GM18909 (cell line): Measurements from ENCODE around the gene CCDC93.
A peak's percentile ranks its signal among the peaks of the same experiment; 100 is the strongest.

Experiments
- ATAC-seq: cut with Tn5 transposase; IDR thresholded peaks from one replicate; pipeline ENCODE4 v1.9.1; 2021; ENCODE audit warnings: mild to moderate bottlenecking; ENCODE audit not compliant: unreplicated experiment, poor library complexity

The CCDC93 gene, protein sequence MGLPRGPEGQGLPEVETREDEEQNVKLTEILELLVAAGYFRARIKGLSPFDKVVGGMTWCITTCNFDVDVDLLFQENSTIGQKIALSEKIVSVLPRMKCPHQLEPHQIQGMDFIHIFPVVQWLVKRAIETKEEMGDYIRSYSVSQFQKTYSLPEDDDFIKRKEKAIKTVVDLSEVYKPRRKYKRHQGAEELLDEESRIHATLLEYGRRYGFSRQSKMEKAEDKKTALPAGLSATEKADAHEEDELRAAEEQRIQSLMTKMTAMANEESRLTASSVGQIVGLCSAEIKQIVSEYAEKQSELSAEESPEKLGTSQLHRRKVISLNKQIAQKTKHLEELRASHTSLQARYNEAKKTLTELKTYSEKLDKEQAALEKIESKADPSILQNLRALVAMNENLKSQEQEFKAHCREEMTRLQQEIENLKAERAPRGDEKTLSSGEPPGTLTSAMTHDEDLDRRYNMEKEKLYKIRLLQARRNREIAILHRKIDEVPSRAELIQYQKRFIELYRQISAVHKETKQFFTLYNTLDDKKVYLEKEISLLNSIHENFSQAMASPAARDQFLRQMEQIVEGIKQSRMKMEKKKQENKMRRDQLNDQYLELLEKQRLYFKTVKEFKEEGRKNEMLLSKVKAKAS

DNA sequence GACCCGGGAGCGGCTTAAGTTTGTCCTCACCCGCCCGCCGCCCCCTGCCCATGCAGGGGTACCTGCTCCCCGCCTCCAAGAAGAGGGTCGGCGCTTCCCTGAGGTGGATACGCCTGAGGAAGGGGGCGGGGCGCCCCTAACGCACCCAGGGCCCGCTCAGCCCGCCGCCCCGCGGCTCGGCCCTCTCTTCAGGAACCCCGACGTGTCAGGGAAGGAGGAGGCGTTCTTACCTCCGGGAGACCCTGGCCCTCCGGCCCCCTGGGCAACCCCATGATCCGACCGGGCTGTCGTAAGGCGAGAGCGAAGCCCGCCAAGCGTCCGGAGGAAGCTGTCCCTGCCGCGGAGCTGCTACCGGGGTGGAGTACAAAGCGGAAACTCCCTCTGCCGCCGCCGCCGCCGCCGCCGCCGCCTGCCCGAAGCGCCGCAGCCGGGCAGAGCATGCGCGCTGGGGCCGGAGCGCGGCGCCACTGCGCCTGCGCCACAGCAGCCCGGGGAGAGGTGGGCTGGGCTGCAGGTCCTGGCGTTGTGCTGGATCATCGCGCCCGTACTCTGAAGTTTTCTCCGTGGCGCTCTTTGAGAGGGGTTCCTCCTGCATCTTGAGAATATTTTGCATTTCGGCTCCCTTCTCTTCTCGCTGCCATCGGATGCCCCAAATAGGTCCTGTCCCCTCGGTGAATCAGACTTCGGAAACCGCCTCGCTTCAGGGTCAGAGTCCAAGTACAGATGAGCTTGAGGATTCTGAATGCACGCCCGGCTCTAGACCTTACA lies at the start of gene CCDC93:
CCDC93 (minus strand) TSS at position 347 of the 768 bp plus-strand sequence; CDS start at position 272, 75 bp downstream.
- peak; percentile 91 for ATAC-seq

- ATAC-seq: no peak
These were observed 48.8 kb upstream of the CCDC93 start for GRCh38 chr2:118062669-118063068.

DNA sequence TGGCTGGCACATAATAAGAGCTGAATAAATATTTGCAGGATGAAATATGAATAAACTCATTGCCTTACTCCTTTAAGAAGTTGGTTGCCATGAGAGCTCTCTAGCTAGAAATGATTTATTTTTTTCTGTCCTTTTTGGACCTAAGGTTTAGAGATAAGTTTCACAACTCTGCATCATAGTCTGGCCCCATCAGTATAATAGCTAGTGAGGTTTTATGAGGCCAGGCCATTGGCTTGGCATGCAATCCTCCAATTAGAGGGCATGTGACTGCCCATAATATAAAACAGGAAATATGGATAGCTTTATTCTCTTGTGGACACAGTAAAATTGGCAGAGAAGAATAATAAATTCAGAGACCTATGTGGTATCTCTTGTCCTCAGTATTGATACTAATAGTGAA lies 48.2 kb upstream of the CCDC93 start:
- no peak for ATAC-seq

DNA sequence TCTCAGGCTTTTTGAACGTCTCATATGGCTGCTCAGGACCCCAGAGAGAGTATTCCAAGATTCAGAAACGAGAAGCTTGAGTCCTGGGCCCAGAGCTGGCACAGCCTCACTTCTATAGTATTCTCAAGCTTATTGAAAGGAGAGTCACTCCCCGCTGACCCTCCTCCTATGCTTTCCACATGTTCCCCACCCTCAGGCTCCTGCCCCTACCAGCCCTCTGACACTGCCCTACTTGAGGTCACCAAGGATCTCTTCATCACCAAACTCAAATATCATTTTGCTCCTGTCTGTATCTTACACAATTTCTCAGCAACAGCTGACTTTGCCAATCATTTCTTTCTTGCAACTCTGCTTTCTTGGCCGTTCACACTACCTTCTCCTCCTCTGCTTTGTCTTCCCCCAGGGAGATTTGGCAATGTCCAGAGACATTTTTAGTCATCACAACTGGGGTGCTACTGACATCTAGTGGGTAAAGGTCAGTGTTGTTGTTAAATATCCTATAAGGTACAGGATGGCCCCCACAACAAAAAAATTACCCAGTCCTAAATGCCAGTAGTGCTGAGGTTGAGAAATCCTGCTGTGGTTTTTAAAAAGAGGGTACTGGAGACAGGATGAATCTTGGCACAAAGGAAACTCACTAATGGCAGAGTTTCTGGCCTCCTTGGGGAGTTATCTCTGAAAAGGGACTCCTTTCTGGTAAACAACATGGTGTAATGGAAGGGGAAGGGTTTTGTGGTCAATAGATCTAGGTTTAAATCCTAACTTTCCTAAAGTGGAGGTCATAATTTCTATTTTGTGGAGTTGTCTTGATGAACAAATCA lies 47.5 kb upstream of the CCDC93 start:
- peak; percentile 86 for ATAC-seq

DNA sequence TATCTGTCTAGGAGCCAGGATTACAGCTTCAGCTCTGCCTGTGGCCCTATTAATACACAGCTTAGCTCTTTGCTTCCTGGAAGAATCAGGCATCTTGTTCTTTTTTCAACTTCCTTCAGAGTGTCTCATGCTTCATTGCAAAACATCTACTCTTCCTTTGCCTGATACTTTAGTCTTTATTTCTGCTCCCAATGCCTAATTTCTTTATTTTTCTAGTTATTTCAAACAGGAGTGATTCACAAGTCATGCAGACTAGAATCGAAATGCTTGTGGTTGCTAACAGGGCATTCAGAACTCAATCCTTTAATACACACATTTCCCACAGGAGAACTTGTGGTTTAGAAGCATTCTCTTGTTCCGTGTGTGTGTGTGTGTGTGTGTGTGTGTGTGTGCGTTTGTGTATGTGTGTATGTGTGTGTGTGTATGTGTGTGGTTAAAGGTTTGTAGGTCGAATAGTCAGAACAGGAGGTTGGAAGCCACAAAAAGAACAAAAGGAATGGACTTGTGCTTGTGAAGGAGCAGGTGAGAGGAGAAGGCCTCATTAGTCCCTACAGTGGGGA lies 46.1 kb upstream of the CCDC93 start:
- ATAC-seq: no peak

DNA sequence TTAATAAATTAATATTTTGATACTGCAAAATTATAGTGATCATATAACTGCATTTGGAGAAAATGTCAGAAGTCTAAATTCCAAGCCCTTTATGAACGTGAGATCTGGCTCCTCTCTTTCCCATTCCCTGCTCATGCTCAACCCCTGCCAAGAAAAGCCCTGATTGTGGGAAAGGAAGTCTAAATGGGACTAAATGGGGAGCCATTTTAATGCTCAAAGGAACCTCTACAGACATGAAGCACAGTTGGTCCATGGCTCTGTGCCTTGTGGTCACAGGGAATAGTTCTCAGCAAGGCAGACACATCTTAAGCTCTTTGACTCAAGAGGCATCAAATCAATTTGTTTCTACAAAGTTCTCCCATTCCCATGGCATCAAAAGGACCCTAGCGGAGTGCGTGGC lies 45.1 kb upstream of the CCDC93 start:
- ATAC-seq: no peak

DNA sequence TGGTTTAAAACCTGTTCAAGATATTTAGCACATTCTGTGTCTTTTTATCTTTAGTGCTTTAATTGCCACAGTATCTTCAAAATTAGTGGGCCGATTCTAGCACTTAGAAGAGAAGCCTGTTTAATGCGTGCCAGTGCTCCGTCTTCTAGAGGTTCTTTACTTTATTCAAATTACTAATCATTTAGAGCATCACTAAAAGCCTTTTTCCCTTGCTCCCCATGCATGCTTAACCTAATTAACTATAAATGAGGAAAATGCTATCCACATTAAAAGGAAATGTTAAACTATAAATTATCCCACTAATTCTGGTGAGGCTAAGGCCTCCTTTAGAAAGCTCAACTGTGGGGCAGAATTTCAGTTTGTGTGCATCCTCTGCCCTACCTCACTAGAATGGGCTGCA lies 42.9 kb upstream of the CCDC93 start:
- no peak for ATAC-seq

DNA sequence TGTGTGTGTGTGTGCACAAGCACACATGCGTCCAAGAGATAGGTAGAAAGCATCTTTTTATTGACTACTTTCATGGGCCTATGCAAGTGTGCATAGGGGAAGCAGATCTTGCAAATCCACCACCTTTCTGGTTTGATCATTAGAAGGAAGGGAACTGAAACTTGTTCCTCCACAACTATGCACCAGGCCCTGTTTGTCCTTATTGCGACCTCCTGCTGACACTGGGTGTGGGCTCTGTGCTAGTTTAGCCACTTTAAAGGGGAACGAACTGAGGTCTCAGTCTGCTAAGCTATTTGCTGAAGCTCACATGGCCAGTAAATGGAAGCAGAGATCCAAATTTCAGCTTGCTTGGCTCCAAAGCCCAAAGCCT lies 42.3 kb upstream of the CCDC93 start:
- ATAC-seq: peak; percentile 91

DNA sequence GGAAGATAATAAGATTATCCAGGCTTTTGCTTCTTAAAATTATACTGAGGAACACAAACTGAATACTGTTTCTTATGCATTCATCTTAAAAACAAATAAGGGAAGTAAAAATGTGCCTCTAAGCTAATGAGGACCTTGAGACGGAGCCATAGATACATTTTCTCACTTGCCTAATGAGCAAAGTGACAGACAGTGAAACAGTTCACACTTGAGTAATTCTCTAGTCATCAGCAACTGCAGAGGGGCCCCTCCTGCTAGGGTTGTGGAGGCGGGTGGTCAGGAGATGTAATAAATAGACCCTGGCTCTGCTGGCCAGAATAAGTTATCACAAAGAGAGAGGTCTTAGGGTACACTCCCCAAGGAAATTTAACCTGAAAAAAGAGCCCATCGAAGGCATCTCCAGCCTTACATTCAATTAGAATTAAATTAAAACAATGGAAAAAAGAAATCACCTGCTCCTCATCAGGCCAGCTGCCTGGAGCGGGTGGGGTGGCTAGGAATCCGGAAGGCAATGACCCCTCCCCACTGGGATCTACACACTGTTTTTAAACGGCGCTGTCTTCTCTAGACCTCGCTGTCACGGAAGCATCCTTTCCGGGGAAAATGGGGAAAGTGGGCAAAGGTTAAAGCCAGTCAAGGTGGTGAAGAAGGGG lies 41.8 kb upstream of the CCDC93 start:
- peak; percentile 82 for ATAC-seq

GRCh38 chr2:118054213-118055008 lies 40.5 kb upstream of the CCDC93 start:
- ATAC-seq: no peak

DNA sequence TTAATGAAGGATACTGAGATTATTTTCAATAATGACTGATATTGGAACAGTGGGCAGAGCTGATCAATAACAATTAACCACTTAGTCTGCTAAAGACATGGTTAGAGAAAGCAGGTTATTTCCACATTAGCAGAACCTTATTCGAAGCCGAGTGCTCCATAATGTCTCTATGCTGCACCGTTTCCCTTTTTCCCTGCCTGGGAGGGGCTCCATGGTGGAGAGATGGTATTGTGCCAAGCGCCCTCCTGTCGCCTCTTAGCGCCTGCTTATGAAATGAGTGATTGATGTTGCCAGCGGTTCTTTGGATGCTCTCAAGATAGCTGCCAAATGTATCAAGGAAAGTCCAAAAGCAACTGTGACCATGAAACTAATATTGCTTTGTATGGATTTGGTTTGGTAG lies 39.8 kb upstream of the CCDC93 start:
- ATAC-seq: no peak

DNA sequence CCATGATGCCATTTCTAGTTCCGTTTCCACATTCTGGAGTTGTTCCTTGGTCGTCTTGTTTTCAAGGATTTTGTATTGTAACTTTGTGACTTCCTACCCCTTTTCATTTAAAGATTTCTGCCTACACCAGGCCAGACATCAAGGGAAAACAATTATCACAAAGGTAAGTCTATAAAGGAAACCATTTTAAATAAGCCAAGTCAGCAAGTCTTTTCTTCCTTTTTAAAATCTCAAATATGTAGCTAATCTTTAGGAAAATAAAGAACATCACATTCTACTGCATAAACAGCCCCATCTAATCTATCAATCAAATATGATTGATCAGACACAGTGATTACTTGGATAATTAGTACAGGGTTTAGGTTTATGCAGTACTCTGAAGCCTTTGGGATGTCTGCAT lies 38.6 kb upstream of the CCDC93 start:
- no peak for ATAC-seq

GRCh38 chr2:118051826-118052358 lies 38.0 kb upstream of the CCDC93 start:
- ATAC-seq: no peak

DNA sequence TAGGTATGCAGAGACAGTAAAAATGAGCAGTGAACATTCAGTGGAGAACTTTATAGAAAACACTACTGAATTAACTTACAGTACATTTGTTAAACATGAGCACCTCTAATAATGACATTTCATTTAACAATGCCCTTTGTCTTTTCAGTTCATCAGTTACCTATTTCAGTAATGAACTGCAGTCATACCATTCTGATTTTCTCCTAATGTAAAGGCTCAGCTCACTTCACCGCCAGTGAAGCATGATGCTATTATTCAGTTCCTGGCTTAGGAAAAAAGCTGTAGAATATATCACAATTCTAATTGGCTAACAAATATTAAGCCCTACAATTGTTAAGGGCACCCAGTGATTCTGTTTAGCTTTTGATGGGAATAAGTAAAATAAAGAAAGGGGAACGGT lies 37.1 kb upstream of the CCDC93 start:
- no peak for ATAC-seq

DNA sequence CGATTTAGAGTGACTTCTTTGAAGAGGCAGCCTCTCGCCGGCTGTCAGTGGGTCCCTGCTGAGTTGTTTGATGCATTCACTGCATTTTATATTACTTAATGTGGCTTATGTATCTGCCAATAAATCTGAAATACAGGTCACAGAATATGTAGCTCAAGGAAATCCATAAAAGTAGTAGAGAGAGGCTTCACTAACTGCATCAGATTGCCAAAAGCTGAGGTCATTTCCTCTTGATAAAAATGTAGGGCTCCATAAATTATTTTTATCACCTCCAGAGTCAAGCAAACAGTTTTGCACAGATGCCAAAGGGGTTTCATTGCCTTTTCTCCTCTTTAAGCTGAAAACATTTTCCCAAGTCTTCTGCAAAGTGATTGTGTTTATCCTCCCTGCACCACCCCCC lies 36.5 kb upstream of the CCDC93 start:
- no peak for ATAC-seq

DNA sequence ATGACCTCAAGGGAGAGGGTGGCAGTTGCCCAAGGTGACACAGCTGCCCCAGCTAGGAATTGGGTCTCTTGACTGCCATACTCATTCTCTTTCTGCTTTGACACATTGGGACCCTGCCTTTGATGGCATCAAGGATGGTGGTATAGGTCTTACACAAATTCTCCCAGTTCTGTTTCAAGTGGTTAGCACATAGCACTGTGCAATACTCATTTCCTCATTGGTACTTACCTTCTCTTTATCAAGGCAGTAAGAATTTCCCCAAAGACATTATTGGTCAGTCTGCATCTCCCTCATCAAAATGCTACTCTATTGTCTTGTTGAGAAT lies 35.9 kb upstream of the CCDC93 start:
- peak; percentile 81 for ATAC-seq

DNA sequence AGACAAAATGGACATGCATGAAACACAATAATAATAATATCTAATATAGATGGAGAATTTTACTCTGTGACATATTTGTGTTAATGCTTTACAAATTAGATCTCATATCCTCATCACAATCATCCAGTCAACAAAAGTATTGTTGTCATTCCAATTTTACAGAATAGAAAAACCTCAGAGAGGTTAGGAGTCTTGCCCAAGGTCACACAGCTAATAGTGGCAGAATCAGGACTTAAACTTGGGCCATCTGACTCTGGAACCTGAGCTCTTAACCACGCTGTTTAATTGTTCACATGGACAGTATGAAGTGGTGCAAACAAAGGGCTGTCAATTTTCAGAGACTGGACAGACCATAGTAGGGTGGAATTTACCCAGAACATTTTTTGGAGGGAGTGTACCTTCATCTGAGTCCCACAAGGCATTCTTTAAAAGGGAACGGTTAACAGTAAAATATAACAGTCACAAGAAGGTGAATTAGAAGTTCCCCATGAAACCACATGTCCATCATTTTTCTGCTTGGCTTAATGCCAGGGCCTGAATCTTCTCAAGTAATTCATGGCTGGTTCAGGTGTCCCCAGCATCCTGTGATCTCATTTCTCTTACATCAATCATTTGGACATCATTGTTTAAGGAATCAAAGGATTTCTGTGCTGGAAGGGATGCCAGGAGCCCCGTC lies 35.4 kb upstream of the CCDC93 start:
- no peak for ATAC-seq

DNA sequence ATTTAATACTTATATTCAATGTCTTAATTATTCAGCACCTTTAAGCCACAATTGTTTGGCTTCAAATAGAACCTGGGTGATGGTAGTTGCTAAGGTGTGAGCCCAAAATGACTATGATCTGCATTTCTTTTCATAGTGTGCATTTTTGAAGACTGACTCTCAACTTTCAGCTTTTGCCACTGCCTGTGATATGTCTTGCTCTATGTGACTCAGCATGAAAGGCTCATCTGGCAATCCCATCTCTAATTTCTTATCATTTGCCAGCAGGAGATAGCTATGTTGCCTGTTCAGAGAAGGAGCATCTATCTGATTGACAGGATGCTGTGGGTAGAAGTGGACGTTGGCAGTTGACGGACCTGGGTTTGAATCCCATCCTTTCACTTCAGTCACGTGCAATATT lies 34.5 kb upstream of the CCDC93 start:
- no peak for ATAC-seq
